GDM1 (cell line): ENCODE results near the gene RPE65.
"Not testable (repeated sequence)": the region's sequence is repeated elsewhere in the genome, so short reads cannot be mapped to it uniquely, and the experiment has no call there.

Experiments
- DNase-seq: peaks from one replicate; lab custom pipeline; 2025; lab: John Stamatoyannopoulos, UW

Gene RPE65

GRCh38 chr1:68449901-68450300 lies at the start of gene RPE65:
Gene RPE65, minus strand, starts transcription at chr1:68449954. Its CDS starts 49 bp downstream, at chr1:68449905.
- DNase-seq, result no peak

GRCh38 chr1:68497358-68497698 lies 47.6 kb upstream of the RPE65 start:
- DNase-seq, result no peak

GRCh38 chr1:68496680-68497357 lies 47.1 kb upstream of the RPE65 start, which contains the start of gene DEPDC1:
Gene DEPDC1, minus strand, starts transcription at chr1:68497082. Its CDS starts 83 bp downstream, at chr1:68496999.
- DNase-seq, result peak; percentile 92

GRCh38 chr1:68495968-68496679 lies 46.4 kb upstream of the RPE65 start:
- no peak for DNase-seq

GRCh38 chr1:68495532-68495931 lies 45.8 kb upstream of the RPE65 start:
- DNase-seq, result no peak

- DNase-seq, result no peak
Observed at GRCh38 chr1:68493193-68493592, 43.4 kb upstream of the RPE65 start.

GRCh38 chr1:68492255-68492654 lies 42.5 kb upstream of the RPE65 start:
- DNase-seq, result not testable (repeated sequence)

GRCh38 chr1:68490046-68490651 lies 40.4 kb upstream of the RPE65 start:
- no peak for DNase-seq

GRCh38 chr1:68485431-68486022 lies 35.8 kb upstream of the RPE65 start:
- DNase-seq, result no peak

- no peak for DNase-seq
Observed at GRCh38 chr1:68484618-68485017, 34.9 kb upstream of the RPE65 start.

GRCh38 chr1:68481041-68481440 lies 31.3 kb upstream of the RPE65 start:
- no peak for DNase-seq

- no peak for DNase-seq
Observed at GRCh38 chr1:68479501-68479900, 29.7 kb upstream of the RPE65 start.

GRCh38 chr1:68478662-68479061 lies 28.9 kb upstream of the RPE65 start:
- DNase-seq, result no peak

GRCh38 chr1:68476626-68477025 lies 26.9 kb upstream of the RPE65 start:
- DNase-seq, result not testable (repeated sequence)

- no peak for DNase-seq
Observed at GRCh38 chr1:68473060-68473459, 23.3 kb upstream of the RPE65 start.

- DNase-seq, result no peak
Observed at GRCh38 chr1:68470388-68470970, 20.7 kb upstream of the RPE65 start.

GRCh38 chr1:68464891-68465290 lies 15.1 kb upstream of the RPE65 start:
- no peak for DNase-seq

- no peak for DNase-seq
Observed at GRCh38 chr1:68460935-68461334, 11.2 kb upstream of the RPE65 start.

GRCh38 chr1:68459796-68460195 lies 10.0 kb upstream of the RPE65 start:
- no peak for DNase-seq

GRCh38 chr1:68459091-68459490 lies 9.3 kb upstream of the RPE65 start:
- no peak for DNase-seq

- DNase-seq, result no peak
Observed at GRCh38 chr1:68456202-68456601, 6.4 kb upstream of the RPE65 start.

- no peak for DNase-seq
Observed at GRCh38 chr1:68454534-68454933, 4.8 kb upstream of the RPE65 start.
